Activated CD4-positive, alpha-beta T cell treated with anti-CD3 and anti-CD28 coated beads for 24 hours (primary cell): ENCODE measurements around the gene DSCAM.
"Not testable (repeated sequence)": the region's sequence is repeated elsewhere in the genome, so short reads cannot be mapped to it uniquely, and the experiment has no call there.

Experiments
- DNase-seq, 2 donors: peaks; one replicate each; pipeline ENCODE4 v3.0.0-alpha.2; 2020; ENCODE audit warnings: low read depth in 2 of 2

DSCAM gene

DNA sequence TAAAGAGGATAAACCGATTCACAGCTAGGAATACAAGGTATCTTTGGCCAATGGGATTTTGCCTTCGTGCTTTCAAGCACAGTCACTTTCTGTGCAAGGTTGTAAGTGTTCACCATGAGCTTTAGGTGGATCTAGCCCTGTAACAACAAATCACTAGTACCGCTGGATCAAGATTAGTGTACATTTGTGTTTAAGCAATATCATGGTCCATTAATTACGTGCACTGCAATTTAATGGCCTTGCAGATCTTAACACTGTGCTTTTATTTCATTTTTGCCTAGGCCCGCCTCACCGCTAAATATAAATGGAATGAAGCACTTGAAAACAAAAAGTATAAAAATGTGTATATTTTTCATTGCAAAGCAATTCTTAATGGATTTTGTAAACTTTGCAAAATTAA is 461.1 kb downstream of the DSCAM start:
- no peak for DNase-seq

DNA sequence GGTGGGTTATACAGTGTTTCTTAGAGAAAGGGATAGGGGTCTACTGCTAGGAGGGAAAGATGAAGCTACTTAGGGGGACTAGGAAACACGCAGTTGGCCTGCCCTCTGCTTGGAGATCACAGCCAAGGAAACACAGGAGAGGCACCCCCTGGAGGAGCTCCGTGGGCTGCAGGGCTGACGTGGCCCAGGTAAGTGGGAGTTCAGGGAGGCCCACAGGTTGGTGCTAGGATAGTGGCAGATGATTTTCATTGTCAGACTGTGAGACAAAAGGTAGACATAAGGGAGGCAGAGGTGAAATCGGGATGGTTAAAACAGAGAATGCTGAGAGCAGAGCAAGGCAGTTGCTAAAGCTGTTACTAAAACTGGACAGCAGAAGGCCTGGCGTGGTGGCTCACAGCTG is 463.0 kb downstream of the DSCAM start:
- no peak for DNase-seq

- DNase-seq = no peak
Measured at GRCh38 chr21:40381111-40381510, 465.8 kb downstream of the DSCAM start.

DNA sequence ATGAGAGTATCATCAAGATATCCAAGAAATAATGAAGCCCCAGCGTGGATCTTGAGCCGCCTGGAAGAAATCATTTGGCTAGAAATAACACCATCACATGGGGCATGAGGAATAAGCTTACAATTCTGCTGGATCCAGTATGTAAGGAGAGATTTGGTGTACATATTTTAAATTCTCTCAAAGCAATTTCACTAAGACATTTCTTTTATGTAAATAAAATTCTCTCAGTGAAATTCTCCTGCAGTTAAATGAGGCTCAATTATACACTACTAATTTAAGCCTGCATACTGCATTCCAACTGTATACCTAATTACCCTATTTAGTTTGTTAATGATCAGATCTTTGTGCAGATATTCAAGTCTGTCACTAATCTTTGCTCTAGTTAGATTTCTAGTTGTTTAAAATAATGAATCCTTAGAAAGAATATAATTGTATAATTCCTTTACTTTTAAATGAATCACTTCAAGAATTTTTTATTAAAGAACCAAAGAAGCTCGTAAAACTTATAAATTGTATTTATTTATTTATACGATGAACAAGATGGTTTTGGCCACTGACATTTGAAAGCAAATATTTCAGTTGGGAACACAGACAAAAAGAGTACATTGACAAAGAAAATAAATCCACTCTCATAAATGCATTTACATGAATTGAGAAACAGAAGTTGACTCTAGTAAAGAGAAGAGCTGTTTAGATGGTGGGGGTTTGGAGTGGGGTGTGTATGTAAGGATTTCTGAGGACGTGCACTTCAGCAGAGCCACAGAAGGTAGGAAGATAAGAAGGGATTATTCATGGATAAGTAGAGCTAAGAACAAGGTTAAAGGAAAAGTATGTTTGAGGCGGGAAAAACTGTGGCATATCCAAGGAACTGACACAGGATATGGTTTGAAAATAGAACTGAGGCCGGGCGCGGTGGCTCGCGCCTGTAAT is 466.8 kb downstream of the DSCAM start:
- no peak for DNase-seq

DNA sequence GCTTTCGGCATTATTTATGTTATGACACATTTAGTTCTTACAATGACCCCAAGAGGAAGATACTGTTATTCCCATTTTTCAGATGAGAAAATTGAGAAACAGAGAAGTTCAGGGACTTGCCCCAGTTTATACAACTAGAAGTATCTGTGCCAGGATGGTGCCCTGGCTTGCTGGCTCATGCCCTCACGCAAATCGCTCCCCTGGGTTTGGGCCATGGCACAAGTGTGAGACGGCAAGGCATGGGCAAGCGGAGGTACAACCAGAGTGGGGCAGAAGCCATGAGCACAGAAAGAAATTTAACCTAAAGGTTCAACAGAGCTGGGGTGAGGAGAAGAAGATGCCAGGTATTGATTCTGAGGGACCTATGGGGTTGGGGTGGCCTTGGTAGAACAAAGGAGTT is 469.8 kb downstream of the DSCAM start:
- no peak for DNase-seq

DNA sequence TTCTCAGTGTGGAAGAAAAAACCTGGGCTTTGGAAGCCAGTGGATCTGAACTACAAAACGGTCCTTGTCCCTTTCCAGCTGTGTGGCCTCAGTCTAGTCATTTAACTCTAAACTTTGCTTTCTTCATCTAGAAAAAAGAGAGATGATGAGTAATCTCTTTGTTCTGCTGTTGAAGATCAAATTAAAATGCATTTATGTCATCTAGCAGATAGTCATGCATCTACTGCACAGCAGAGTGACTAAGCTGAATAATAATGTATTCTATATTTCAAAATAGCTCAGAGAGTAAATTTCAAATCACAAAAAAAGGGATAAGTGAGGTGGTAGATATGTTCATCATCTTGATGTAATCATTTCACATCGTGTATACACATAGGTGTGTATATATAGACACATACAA is 473.2 kb downstream of the DSCAM start:
- DNase-seq = no peak

GRCh38 chr21:40372506-40372905 is 474.5 kb downstream of the DSCAM start:
- no peak for DNase-seq

DNA sequence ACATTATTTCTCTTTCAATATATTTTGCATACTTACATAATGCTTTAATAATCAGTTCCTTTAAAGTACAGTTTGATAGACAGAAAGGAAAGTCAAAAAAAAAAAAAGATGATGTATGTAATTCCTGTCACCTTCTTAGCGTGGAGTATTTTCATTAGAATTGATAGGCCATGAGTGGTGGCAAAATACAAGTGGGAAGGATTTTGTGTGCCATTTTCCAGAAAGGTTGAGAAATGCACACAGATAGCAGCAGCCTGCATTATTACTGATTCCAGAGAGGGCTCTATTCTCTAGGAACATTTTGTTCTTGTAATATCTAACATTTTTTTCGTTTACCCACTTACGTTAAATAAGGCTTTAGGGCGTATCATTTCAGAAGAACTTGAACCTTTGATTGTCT is 475.6 kb downstream of the DSCAM start:
- no peak for DNase-seq

GRCh38 chr21:40356644-40357043 is 490.3 kb downstream of the DSCAM start:
- DNase-seq = no peak

- no peak for DNase-seq
Measured at GRCh38 chr21:40355076-40355475, 491.9 kb downstream of the DSCAM start.

DNA sequence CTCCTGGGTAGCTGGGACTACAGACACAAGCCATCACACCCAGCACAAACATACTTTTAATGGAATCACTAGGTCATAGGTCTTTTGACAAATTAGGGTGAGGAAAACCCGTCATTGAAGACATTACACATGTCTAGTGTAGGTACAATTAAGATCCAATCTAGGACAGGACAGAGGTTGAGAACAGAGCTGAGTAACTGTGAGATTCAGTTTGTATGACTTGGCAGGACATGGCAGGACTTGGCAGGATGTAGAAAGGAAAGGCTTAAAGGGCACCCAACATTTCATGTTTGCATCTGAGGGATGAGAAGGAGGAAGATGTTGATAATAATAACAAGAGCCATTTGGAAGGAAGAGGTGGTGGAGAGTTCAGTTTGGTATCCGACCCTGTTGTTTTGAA is 496.0 kb downstream of the DSCAM start:
- no peak for DNase-seq

GRCh38 chr21:40349591-40349990 is 497.4 kb downstream of the DSCAM start:
- DNase-seq = no peak

GRCh38 chr21:40345711-40346321 is 501.1 kb downstream of the DSCAM start:
- no peak for DNase-seq

- DNase-seq = no peak
Measured at GRCh38 chr21:40340357-40340756, 506.6 kb downstream of the DSCAM start.

GRCh38 chr21:40339050-40339449 is 507.9 kb downstream of the DSCAM start:
- DNase-seq = no peak

DNA sequence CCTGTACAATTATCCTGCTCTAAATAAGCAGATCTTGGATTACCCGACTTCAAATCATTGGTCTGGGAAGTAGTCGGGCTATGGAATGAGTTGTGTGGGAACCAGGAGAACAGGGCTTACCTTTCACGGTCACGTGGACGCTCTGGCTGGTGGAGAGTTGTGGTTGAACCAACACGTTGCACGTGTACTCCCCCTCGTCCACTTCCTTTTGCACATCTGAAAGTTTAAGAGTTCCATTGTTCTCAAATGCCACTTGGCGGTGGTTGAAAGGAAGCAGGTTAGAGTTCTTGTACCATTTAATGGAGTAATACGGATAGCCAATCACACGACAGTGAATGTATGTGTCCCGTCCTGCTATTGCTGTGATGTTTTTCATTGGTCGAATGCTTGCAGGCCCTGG is 509.0 kb downstream of the DSCAM start:
- DNase-seq = no peak

DNA sequence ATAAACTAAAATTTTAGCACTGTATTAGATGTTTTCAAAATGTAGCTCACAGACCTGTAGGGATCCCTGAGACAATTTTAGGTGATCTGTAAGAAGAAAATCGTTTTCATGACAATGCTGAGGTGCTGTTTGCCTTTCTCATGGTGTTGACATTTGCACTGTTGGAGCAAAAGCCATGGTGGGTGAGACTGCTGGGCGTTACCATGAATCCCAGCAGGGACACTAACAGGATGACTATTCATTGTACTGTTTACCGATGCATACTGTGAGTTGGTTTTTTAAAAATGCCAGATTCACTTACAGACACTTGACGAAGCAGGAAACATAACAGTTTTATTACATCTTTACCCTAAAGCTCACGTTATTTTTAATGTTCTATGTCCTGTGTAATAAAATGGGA is 511.3 kb downstream of the DSCAM start:
- DNase-seq = no peak

DNA sequence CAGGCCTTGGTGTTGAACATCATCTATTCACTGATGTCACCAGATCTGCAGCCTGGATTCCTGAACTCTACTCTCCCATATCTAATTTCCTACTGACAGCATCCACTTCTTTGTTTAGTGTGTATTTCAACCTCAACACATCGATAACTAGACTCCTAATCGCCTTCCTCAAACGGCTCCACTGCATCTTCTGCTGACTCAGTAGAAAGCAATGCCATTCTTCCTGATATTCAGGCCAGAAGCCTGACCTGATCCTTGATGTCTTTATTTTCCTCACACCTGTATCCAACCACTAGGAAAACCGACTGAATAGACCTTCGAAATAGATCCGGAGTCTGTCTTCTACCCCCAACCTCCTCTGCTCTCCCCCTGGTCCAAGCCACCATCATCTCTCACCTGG is 512.8 kb downstream of the DSCAM start:
- DNase-seq = no peak

DNA sequence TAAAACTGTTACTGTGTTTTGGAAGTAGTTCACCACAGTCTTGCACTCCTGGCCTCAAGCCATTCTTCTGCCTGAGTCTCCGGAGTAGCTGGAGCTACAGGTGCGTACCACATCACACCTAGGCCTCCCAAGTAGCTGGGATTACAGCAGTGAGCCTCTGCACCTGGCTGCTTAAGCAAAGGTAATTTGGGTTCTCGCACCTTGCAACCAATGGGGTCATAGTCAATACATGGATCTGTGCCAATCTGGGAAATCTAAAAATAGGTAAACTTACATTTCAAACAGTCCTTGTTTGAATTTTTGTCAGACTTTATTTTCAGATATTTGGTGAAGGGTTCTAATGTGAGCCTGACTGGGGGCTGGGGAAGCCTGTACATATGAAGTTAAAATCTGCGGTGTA is 513.2 kb downstream of the DSCAM start:
- DNase-seq = no peak

GRCh38 chr21:40331804-40332203 is 515.2 kb downstream of the DSCAM start:
- DNase-seq = no peak

GRCh38 chr21:40331172-40331571 is 515.8 kb downstream of the DSCAM start:
- no peak for DNase-seq

DNA sequence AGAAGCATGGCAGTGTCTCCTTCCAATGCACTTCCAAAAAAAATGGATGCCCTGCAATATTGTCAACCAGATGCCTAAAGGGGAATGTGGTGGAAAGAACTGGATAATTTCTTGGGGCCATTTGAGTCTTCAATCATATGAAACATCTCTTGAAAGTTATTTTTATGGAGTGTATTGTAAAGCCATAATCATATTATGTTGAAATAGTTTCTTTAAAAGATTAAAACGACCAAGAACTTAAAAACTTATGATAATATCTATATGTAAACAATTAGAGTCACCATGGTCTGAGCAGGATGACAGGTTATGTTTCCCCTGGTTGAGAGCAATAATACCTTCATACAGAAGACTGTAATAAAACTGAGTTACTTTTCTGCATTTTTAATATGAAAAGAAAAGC is 522.6 kb downstream of the DSCAM start:
- DNase-seq = no peak

GRCh38 chr21:40320718-40321117 is 526.2 kb downstream of the DSCAM start:
- not testable (repeated sequence) for DNase-seq
